ENCODE results near the gene SOWAHB.

The SOWAHB gene, protein sequence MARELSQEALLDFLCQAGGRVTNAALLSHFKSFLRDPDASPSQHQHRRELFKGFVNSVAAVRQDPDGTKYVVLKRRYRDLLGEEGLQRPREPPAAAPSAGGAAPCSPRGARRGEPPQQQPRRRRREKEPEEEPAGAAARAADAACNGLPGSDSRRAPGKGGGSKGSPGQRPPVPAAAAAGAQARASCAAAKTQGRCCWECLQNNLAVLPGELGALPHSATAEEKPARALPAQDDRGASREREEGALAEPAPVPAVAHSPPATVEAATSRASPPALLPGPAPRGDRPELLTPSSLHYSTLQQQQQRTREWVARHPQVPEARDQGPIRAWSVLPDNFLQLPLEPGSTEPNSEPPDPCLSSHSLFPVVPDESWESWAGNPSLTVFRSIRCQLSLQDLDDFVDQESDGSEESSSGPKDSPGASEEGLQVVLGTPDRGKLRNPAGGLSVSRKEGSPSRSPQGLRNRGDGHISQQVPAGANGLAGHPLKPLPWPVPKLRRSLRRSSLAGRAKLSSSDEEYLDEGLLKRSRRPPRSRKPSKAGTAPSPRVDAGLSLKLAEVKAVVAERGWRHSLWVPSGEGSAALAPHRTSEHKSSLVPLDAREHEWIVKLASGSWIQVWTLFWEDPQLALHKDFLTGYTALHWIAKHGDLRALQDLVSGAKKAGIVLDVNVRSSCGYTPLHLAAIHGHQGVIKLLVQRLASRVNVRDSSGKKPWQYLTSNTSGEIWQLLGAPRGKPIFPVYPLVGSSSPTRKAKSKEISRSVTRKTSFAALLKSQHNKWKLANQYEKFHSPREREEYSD

DNA sequence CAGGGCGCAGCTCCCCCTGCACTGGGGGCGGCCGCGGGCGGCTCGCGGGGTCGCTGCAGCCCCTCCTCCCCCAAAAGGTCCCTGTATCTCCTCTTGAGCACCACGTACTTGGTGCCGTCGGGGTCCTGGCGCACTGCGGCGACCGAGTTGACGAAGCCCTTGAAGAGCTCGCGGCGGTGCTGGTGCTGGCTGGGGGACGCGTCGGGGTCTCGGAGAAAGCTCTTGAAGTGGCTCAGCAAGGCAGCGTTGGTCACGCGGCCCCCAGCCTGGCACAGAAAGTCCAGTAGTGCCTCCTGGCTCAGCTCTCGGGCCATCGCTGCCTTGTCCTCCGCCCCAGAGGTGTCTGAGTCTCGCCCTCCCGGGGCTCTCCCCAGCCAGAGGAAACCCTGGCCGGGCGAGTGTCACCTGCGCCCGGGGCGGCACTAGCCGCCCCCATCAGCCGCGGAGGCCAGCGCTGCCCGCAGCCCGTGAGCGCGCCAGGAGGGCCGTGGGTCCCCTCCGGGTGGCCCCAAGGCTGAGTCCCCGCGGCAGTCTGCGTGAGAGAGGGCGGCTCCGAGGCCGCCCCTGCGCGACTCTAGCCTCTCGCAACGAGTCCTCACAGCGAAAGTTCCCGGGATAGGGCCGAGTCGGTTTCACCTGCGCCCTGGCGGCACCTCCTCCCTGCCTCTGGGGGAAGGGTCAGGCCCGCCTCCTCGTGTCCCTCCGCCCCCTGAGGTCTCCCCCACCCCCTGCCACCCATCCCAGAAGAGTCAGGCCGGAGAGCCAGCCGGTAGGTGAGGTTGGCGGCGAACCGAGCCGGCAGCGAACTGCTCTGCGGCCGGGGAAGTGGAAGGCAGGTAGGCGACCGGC, at the start of gene SOWAHB:
Gene SOWAHB, minus strand, starts transcription at position 609 of the 849 bp plus-strand sequence. Its CDS starts 295 bp downstream, at position 314.
- DNase-seq = no peak

DNA sequence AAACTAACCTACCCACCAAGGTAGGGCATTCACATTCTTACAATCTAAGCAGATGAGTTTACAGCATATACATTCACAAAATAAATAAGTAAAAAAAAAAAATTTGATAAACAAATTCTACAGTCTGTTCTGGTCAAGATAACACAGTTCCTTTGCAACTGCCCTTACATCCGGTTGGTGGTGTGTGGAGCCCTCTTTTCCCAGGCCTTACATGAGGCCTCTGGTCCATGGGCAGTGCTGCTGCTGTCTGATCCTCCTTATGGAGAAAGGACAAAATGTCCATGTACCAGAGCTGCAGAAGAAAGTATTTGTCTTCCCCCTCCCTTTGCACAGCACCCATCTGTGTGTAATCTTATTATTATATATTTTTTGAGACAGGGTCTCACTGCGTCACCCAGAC, 49.4 kb upstream of the SOWAHB start:
- no peak for DNase-seq

DNA sequence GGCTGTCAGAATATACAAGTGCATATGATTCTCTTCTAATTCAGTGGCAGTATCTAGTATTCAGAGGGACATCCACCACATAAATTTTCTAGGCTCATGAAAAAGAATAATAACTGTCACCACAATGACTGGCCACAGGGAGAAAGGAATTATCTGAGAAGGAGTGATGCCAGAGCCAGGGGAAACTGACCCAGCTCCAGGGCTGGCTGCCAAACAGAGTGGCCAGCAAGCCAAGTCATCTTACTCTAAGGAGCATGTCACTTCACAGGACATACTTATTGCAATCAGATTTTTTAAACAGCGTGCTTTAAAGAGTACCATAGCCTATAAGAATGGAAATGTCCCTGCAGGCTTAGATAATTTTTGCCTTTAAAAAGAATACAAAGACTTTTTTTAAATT, 45.8 kb upstream of the SOWAHB start:
- peak in 8 of 14 donors; percentile 4 to 82 (median 16) for DNase-seq

DNA sequence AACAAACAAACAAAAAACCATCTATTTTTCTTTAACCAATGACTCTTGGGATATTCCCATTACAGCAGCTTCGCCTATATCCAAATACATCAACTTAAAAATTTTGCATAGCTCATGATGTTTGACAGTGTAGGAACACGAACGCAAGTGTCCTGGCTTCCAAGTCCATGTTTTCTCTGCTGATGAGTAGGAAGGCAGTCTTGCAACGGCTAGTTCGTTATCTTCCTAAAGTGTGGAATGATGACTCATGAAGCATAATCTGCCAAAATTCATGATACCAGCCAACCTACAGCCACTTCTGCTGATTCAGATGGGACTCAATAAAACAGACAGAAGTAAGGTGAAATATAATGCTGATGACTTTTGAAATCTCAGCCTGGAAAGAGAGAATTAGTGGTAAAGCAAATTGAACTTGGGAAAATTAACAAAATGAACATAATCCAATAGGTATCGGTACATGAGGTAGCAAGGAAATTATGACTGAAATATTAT, 45.2 kb upstream of the SOWAHB start:
- DNase-seq = no peak

DNA sequence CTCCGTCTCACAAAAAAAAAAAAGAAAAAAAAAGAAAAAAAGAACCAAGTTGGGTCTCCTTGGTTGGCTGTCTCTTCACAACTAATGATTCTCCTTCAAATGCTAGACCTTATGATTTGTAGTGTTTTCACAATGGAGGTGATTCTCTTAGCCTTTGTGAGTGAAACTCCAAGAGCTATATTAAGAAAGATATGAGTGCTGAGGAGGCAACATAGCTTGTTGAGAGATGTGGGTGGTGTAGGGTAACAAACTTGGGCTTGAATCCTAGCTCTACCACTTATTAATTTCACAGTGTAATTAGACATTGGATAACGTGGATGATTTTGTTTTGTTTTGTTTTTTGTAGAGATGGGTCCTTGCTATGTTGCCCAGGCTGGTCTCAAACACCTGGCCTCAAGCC, 41.2 kb upstream of the SOWAHB start:
- no peak for DNase-seq

DNA sequence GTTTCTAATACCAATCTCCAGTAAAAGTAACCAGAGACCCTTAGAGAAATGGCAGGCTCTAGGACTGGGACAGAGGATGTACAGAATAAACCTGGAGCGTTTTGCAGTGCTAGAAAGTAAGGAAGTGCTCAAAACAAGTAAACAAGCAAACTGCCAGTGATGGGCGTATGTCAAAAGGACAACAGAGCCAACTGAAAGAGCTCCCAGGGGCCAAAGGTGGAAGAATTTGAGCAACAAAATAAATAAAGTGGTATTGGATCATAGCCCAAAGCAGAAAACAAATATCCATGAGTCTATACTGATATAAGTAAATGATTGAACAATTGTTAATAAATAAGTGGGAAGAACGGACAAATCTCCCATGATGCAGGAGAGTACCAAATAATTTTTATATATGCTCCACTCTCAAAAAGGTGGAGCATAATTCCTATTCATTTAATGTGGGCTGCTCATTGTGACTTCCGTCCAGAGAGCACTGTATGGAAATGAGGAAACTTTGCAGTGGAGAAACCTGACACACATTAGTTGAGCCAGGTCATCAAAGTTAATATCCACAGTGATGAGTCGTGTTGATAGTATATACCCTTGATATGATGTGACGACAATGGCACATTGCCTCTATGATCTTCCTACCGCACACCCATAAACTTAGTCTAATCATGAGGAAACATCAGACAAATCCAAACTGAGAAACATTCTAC, 33.8 kb upstream of the SOWAHB start:
- no peak for DNase-seq

DNA sequence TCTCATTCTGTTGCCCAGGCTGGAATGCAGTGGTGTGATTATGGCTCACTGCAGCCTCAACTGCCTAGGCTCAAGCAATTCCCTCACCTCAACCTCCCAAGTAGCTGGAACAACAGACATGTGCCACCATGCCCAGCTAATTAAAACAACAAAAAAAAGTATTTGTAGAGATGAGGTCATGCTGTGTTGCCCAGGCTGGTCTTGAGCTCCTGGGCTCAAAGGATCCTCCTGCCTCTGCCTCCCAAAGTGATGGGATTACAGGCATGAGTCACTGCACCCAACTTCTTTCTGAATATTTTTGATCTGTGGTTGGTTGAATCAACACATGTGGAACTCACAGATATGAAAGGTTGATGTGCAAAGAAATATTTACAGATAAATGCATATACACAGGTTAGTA, 33.1 kb upstream of the SOWAHB start:
- no peak for DNase-seq

DNA sequence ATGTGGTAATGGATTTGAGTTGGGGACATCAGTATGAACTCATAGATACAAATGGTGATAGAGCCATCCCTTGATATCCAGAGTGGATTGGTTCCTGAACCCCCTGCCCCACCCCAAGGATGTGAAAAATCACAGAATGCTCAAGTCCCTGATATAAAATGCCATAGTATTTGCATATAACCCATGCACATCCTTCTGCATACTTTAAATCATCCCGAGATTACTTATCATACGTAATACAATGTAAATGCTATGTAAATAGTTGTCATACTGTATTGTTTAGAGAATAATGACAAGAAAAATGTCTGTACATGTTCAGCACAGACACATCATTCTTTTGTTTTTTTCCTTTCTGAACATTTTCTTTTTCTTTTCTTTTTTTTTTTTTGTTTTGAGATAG, 32.7 kb upstream of the SOWAHB start:
- no peak for DNase-seq

DNA sequence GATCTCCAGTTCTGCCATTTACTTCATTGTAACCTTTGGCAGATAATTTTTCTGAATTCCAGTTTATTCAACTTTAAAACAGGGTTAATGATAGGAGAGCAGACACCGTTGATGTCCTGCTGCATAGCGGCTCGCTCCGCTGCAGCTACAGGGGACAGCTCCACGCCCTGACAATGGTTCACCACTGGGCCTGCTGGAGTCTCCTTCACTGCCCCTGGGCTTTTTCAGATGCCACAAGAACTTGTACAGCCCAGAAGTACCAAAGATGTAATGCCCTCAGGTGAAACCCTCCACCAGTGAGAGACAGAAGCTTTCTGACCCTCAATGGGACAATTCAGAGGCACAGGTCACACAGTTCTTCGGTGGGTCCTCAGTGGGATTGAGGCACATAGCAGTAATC, 28.9 kb upstream of the SOWAHB start:
- DNase-seq = no peak

DNA sequence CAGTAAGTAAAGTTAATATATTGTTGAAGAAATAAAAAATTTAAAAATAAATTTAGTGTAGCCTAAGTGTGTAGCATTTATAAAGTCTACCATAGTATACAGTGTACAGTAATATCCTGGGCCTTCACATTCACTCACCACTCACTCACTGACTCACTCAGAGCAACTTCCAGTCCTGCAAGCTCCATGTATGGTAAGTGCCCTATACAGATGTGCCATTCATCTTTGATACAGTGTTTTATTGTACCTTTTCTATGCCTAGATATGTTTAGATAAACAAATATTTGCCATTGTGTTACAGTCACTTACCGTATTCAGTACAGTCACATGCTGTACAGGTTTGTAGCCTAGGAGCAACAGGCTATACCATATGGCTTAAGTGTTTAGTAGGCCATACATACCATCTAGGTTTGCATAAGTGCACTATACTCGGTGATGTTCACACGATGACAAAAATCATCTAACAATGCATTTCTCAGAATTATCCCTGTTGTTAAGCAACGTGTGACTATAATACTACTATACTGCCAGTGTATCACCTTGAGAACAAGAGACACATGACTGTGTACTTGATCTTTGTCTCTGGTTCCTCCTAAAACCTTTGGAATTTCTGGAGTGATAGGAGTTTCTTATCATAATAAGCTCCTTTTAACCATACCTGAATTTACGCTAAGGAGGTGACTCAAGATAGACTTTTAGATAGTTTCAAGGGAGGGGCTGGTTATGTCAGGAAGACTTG, 25.8 kb upstream of the SOWAHB start:
- DNase-seq = no peak

DNA sequence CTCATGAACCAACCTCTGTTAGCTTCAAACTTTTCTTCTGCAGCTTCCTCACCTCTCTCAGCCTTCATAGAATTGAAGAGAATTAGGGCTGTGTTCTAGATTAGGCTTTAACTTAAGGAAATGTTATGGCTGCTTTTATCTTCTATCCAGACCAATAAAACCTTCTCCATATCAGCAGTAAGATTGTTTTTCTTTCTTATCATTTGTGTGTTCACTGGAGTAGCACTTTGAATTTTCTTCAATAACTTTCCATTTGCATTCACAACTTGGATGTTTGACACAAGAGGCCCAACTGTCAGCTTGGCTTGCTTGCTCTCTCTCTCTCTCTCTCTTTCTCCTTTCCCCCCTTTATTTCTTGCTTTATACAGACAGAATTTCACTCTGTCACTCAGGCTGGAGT, 22.8 kb upstream of the SOWAHB start:
- DNase-seq = no peak

DNA sequence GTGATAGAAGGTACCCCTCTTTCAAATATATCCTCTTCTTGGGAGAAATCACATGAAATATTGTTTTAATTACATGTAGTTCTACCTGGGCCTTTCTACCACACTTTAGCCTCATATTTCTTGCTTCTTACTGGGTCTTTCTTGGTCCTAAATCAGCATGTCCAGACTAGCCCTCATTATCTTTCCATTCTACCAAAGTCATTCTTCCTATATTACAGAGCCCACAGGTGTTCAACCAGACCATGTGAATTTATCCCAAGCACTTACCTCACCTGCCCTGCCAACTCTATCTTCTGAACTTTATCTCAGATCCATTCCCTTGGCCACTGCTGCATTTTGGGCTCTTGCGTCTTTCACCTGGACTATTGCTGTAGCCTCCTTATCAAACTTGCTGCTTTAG, 11.8 kb upstream of the SOWAHB start:
- no peak for DNase-seq

DNA sequence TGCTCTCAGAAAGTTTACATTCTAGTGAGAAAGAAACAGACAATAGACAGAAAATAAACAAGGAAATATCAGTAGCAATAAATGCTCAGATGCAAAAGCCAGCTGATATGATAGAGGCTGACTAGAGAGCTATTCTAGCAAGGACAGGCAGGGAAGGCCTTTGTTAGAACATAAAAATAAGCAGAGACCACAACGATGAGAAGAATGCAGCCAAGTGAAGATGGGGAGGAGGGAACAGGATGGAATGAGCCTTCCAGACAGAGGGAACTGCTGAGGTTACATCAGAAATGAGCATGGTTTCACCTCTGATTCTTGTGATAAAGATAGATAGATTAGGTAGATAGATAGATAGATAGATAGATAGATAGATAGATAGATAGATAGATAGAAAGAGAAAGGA, 7.6 kb upstream of the SOWAHB start:
- no peak for DNase-seq

DNA sequence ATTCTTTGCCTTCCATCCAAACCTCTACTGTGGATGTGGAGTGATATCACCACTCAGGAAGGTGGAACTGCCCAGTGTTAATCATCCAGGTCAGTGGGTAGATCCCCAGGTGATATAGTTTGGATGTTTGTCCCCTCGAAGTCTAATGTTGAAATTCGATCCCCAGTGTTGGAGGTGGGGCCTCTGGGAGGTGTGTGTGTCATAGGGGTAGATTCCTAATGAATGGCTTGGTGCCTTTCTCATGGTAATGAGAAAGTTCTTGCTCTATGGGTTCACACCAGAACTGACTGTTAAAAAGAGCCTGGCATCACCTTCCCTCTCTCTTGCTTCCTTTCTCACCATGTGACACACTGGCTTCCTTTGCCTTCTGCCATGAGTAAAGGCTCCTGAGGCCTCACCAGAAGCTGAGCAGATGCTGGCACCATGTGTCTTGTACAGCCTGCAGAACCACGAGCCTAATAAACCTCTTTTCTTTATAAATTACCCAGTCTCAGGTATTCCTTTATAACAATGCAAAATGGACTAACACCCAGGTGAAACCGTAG, 6.8 kb upstream of the SOWAHB start:
- DNase-seq = no peak

DNA sequence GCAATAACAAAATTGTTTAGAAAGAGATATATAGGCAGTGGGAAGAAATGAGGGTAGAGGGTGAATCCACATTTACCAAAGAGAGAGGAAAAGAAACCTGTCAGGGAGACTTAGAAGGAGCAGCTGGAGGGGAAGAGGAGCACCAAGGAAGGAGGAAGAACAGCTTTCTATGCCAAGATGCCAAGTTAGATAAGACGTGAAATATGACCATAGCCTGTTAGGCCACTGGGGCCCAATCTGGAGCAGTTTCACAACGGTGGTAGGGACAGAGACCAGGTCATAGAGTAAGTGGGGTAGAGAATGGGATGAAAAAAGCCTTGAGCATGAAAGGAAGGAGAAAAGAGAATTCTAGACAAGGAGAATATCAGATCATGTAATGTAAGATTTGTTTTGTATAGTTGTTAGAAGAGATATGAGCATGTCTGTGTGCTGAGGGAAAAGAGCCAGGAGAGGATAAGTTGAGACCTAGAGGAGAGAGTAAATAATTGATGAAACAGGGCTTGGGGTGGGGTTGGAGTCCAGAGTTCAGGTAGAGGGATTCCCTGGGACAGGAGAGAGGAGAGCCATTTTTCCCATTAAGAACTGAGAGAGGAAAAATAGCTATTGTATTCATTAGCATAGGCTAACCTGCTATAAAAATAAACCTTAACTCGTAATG, 4.4 kb upstream of the SOWAHB start:
- no peak for DNase-seq

DNA sequence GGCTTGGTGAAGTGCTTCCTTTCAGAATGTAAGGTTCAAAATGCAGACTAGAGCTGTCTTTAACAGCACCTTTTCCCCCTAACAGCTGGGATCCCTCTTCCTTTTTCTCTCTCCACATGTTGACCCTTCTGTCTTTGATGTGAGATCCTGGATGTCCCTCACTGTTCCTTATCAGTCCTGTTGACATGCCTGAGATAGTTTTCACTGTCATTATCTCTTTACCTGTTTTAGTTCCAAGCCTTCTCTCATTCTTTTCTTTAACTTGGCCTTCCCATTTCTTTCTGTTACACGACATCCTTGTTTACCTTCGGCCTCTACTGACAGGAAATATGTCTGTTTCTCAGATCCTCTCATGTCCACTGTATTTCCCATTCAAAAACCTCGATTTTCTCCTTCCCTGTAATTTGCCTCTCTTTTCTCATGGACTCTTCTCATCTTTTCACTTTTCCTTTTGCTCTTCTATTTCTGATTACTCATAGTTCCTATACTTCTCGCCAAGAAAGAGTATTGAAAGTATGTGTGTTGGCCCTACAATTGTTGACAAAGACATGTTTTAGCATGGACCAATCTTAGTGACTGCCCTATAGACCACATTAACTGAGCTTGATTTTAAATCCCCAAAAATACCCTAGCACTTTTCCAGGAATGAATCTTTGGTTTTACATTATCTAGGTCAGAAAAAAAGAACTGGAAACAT, 1.2 kb upstream of the SOWAHB start:
- DNase-seq = no peak

DNA sequence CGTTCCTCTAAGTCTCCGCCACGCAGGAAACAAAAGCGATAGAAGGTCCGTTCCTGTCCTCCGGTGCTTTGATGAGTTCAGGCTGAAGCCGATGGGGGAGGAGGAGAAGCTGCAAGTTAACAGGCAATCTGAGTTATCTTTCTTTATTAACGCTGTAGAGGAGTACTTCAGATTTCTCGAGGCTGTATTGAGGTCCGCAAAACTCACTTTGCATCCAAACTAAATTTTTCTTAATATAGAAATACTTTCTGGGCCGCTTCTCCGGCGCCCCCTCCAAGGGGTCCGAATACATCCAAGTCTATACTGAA, 395 bp upstream of the SOWAHB start:
- no peak for DNase-seq

DNA sequence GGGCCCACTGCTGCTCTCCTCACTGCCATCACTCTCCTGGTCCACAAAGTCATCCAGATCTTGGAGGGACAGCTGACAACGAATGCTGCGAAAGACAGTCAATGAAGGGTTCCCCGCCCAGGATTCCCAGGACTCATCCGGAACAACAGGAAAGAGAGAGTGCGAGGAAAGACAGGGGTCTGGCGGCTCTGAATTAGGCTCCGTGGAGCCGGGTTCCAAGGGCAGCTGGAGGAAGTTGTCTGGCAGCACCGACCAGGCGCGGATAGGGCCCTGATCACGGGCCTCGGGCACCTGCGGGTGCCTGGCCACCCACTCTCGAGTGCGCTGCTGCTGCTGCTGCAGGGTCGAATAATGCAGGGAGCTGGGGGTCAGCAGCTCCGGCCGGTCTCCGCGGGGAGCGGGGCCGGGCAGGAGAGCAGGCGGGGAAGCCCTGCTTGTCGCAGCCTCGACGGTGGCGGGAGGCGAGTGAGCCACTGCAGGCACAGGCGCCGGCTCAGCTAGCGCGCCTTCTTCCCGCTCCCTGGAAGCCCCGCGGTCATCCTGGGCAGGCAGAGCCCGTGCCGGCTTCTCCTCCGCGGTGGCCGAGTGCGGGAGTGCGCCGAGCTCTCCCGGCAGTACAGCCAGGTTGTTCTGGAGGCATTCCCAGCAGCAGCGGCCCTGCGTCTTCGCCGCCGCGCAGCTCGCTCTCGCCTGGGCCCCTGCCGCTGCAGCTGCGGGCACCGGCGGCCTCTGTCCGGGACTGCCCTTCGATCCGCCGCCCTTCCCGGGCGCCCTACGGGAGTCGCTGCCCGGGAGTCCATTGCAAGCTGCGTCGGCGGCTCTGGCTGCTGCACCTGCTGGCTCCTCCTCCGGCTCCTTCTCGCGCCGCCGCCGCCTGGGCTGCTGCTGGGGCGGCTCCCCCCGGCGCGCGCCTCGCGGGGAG, 1.1 kb downstream of the SOWAHB start:
- no peak for DNase-seq

DNA sequence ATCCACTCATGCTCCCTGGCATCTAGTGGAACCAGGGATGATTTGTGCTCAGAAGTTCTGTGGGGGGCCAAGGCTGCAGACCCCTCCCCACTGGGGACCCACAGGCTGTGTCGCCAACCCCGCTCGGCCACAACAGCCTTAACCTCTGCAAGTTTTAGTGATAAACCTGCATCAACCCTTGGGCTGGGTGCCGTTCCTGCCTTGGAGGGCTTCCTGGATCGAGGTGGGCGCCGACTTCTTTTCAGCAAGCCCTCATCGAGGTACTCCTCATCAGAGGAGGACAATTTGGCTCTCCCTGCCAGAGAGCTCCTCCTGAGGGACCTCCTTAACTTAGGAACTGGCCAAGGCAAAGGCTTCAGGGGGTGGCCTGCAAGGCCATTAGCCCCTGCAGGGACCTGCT, 1.9 kb downstream of the SOWAHB start:
- no peak for DNase-seq
